WTC11 (cell line): Measurements from ENCODE around the gene GAPT. TPM values are rescaled to one million over a fixed set of nuclear protein-coding genes. Genes with fewer than 3 reads are reported as not detected.

Source experiments
- ATAC-seq: fragments of 200-7000 bp; cut with Tn5 transposase; 2 replicates; pipeline ENCODE4 v1.10.0; 2021; ENCODE audit warnings: mild to moderate bottlenecking, moderate library complexity
- CTCF ChIA-PET: fragments of 300-600 bp; sonication (Branson Sonifier 250); formaldehyde crosslinking; loops from one replicate; lab custom pipeline; 2021; ENCODE audit warnings: antibody characterized with exemption; lab: Charles Lee
- POLR2A ChIA-PET: fragments of 350-600 bp; sonication (Branson Sonifier 250); formaldehyde crosslinking; loops from one replicate; lab custom pipeline; 2021; ENCODE audit warnings: antibody characterized with exemption; lab: Charles Lee
- DNase-seq: peaks from one replicate; pipeline ENCODE4 v3.0.0; 2021; ENCODE audit warnings: low spot score
- H3K27ac Mint-ChIP-seq: 2 replicates; pipeline ENCODE4 v1.8.0; 2021; ENCODE audit warnings: mixed read lengths
- H3K27me3 Mint-ChIP-seq: 2 replicates; pipeline ENCODE4 v1.8.0; 2021; ENCODE audit warnings: low read depth, mild to moderate bottlenecking, moderate library complexity, mixed read lengths
- H3K36me3 Mint-ChIP-seq: 2 replicates; pipeline ENCODE4 v1.8.0; 2021; ENCODE audit warnings: mixed read lengths
- H3K4me1 Mint-ChIP-seq: 2 replicates; pipeline ENCODE4 v1.8.0; 2022; ENCODE audit warnings: mixed read lengths
- H3K4me3 Mint-ChIP-seq: 2 replicates; pipeline ENCODE4 v1.8.0; 2021; ENCODE audit warnings: mild to moderate bottlenecking, moderate library complexity, mixed read lengths
- H3K9me3 Mint-ChIP-seq: 2 replicates; pipeline ENCODE4 v1.8.0; 2021; ENCODE audit warnings: mixed read lengths
- ATF1 ChIP-seq: sonication (generic); formaldehyde crosslinking; IDR thresholded peaks from 2 replicates; pipeline ENCODE4 v1.8.1; 2023; ENCODE audit warnings: mild to moderate bottlenecking, moderate library complexity, missing genetic modification reagents
- EMX1 ChIP-seq: fragments of 250-450 bp; sonication (Bioruptor Pico); IDR thresholded peaks from 2 replicates; pipeline ENCODE4 v1.8.0; 2021; ENCODE audit warnings: mild to moderate bottlenecking
- ETV6 ChIP-seq: sonication (generic); formaldehyde crosslinking; IDR thresholded peaks from 2 replicates; pipeline ENCODE4 v1.8.1; 2022; ENCODE audit warnings: mild to moderate bottlenecking, missing genetic modification reagents
- FOXJ3 ChIP-seq: sonication (generic); formaldehyde crosslinking; IDR thresholded peaks from 2 replicates; pipeline ENCODE4 v1.9.0; 2021; ENCODE audit warnings: missing genetic modification reagents, mild to moderate bottlenecking, borderline replicate concordance
- GABPB1 ChIP-seq: sonication (generic); formaldehyde crosslinking; IDR thresholded peaks from 2 replicates; pipeline ENCODE4 v1.8.1; 2023; ENCODE audit warnings: mild to moderate bottlenecking, missing genetic modification reagents
- JAZF1 ChIP-seq: fragments of 250-450 bp; sonication (Bioruptor Pico); IDR thresholded peaks from 2 replicates; pipeline ENCODE4 v1.9.0; 2021; ENCODE audit warnings: moderate library complexity, mild to moderate bottlenecking, inconsistent platforms
- KAT7 ChIP-seq: sonication (generic); formaldehyde crosslinking; IDR thresholded peaks from 2 replicates; pipeline ENCODE4 v1.8.1; 2023; ENCODE audit warnings: missing genetic modification reagents, mild to moderate bottlenecking, borderline replicate concordance
- OVOL2 ChIP-seq: fragments of 250-450 bp; sonication (Bioruptor Pico); IDR thresholded peaks from 2 replicates; pipeline ENCODE4 v1.9.0; 2021; ENCODE audit warnings: mild to moderate bottlenecking, borderline replicate concordance
- RORB ChIP-seq: fragments of 250-450 bp; sonication (Bioruptor Pico); IDR thresholded peaks from 2 replicates; pipeline ENCODE4 v1.9.0; 2021; ENCODE audit warnings: mild to moderate bottlenecking
- TP53 ChIP-seq: sonication (generic); formaldehyde crosslinking; IDR thresholded peaks from 2 replicates; pipeline ENCODE4 v1.8.1; 2023; ENCODE audit warnings: mild to moderate bottlenecking, missing genetic modification reagents
- ZBTB21 ChIP-seq: sonication (generic); formaldehyde crosslinking; IDR thresholded peaks from 2 replicates; pipeline ENCODE4 v1.8.1; 2023; ENCODE audit warnings: mild to moderate bottlenecking, missing genetic modification reagents, borderline replicate concordance
- ZNF232 ChIP-seq: sonication (generic); formaldehyde crosslinking; IDR thresholded peaks from 2 replicates; pipeline ENCODE4 v1.8.0; 2022; ENCODE audit warnings: mild to moderate bottlenecking, missing genetic modification reagents
- ZNF396 ChIP-seq: fragments of 250-450 bp; sonication (Bioruptor Pico); IDR thresholded peaks from 2 replicates; pipeline ENCODE4 v1.8.0; 2021; ENCODE audit warnings: mild to moderate bottlenecking, moderate library complexity, borderline replicate concordance
- ZNF671 ChIP-seq: fragments of 250-450 bp; sonication (Bioruptor Pico); IDR thresholded peaks from 2 replicates; pipeline ENCODE4 v1.8.0; 2021; ENCODE audit warnings: mild to moderate bottlenecking
- total RNA-seq: library from RNA; stranded (reverse); gene quantifications from 3 replicates; pipeline ENCODE4 v1.2.3, GENCODE V29; 2021
- TF ChIP-seq, protein P1 (sequence below): sonication (generic); formaldehyde crosslinking; IDR thresholded peaks from 2 replicates; pipeline ENCODE4 v1.8.0; 2023; ENCODE audit warnings: missing genetic modification reagents, mild to moderate bottlenecking, borderline replicate concordance
- TF ChIP-seq, protein P2 (sequence below): fragments of 250-450 bp; sonication (Bioruptor Pico); IDR thresholded peaks from 2 replicates; pipeline ENCODE4 v1.9.0; 2021; ENCODE audit warnings: mild to moderate bottlenecking
- TF ChIP-seq, protein P3 (sequence below): sonication (generic); formaldehyde crosslinking; IDR thresholded peaks from 2 replicates; pipeline ENCODE4 v1.8.1; 2022; ENCODE audit warnings: mild to moderate bottlenecking, moderate library complexity, missing genetic modification reagents
- TF ChIP-seq, protein P4 (sequence below): sonication (generic); formaldehyde crosslinking; IDR thresholded peaks from 2 replicates; pipeline ENCODE4 v1.8.1; 2022; ENCODE audit warnings: missing genetic modification reagents, borderline replicate concordance
- TF ChIP-seq, protein P5 (sequence below): fragments of 250-450 bp; sonication (Bioruptor Pico); IDR thresholded peaks from 2 replicates; pipeline ENCODE4 v1.9.0; 2021; ENCODE audit warnings: moderate library complexity, mild to moderate bottlenecking, inconsistent platforms, borderline replicate concordance
- TF ChIP-seq, protein P6 (sequence below): sonication (generic); formaldehyde crosslinking; IDR thresholded peaks from 2 replicates; pipeline ENCODE4 v1.8.0; 2022; ENCODE audit warnings: mild to moderate bottlenecking, missing genetic modification reagents

Gene GAPT
- total RNA-seq, 1 experiment from 2014 or later: not detected

DNA sequence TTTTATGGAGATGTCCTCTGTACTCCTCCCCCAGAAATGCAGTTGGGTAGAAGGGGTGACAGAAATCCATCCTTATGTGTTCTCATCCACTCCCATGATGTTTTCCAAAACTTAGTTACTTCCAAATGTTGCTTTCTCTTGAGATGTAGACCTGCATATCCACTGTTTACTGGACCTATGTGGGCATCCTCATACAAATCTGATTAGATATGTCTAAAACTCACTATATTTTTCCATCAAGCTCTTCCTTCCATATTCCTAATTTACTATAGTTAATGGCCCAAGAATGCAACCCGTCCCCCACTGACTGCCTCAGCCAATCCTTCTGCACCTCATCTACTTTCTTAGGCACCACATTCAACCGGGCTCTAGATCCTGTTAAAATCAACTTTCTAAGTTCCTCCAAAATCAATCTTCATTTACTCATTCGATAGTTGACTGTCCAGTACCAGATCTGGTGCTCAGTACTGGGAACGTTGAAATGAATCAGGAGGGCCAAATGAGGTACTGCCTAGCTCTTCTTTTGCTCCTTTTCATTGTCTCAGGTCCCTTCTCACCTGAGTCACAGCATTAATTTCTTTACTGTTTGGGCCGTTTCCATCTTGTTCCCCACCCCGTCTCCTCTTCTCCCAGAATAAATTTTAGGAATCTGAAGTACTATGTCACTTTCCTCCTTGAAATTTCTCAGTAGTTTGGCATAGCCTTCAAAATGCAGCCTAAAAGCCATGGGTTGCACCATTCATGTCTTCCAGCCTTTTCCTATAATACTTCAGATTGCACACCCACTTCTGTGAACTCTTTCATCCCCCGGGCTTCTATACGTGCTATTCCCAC lies 39.3 kb upstream of the GAPT start:
- ATAC-seq: no peak
- no peak for DNase-seq
- Mint-ChIP-seq H3K9me3 (peaks cover under 1% of the 10 kb centered on the region; the same call in 1 of the 2 replicates), H3K27ac (no peak overlapping the region), H3K4me1 (no peaks in the 10 kb centered on the region), H3K27me3 (no peaks in the 10 kb centered on the region), H3K36me3 (peaks cover 40% of the 10 kb centered on the region), H3K4me3 (no peak overlapping the region)
- TF ChIP-seq ZNF232 (CRISPR knock-in tag) (no peak), EMX1 (CRISPR knock-in tag) (no peak), OVOL2 (no peak), RORB (CRISPR knock-in tag) (no peak), FOXJ3 (no peak), ATF1 (CRISPR knock-in tag) (no peak)
- TF ChIP-seq, protein P1, sequence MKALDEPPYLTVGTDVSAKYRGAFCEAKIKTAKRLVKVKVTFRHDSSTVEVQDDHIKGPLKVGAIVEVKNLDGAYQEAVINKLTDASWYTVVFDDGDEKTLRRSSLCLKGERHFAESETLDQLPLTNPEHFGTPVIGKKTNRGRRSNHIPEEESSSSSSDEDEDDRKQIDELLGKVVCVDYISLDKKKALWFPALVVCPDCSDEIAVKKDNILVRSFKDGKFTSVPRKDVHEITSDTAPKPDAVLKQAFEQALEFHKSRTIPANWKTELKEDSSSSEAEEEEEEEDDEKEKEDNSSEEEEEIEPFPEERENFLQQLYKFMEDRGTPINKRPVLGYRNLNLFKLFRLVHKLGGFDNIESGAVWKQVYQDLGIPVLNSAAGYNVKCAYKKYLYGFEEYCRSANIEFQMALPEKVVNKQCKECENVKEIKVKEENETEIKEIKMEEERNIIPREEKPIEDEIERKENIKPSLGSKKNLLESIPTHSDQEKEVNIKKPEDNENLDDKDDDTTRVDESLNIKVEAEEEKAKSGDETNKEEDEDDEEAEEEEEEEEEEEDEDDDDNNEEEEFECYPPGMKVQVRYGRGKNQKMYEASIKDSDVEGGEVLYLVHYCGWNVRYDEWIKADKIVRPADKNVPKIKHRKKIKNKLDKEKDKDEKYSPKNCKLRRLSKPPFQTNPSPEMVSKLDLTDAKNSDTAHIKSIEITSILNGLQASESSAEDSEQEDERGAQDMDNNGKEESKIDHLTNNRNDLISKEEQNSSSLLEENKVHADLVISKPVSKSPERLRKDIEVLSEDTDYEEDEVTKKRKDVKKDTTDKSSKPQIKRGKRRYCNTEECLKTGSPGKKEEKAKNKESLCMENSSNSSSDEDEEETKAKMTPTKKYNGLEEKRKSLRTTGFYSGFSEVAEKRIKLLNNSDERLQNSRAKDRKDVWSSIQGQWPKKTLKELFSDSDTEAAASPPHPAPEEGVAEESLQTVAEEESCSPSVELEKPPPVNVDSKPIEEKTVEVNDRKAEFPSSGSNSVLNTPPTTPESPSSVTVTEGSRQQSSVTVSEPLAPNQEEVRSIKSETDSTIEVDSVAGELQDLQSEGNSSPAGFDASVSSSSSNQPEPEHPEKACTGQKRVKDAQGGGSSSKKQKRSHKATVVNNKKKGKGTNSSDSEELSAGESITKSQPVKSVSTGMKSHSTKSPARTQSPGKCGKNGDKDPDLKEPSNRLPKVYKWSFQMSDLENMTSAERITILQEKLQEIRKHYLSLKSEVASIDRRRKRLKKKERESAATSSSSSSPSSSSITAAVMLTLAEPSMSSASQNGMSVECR (CRISPR knock-in tag): no peak
- POLR2A ChIA-PET: no interaction called here
- CTCF ChIA-PET: no interaction called here

DNA sequence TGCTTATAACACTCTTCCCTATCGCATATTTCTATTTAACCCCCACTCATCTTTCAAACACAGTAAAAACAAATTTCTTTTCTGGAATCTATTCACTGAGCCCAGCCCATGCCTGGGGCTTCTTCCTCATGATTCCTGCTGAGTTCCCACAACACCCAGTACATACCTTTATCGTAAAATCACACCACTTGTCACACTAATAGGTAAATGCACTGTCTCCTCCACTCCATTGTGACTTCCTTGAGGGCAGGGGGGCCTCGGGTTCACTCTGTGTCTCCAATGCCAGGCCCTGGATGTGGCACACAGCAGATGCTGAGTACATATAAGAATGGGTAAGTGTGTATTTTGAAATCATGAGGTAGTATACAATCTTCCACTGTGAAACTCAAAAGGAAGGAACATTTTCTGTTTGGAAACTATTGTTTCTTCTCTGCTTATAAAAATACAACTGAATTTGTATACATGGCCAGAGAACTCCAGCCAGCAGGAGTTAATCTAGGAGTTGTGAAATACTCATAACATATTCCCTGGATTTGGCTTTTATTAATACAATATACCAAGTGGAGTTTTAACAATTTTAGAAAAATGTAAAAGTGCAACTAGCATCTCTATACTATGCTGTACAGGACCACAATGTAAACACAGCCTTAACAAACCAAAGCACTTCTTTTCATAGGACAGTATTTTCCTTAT lies 38.5 kb upstream of the GAPT start:
- H3K4me1 Mint-ChIP-seq: peaks cover 3% of the 10 kb centered on the region; the same call in 1 of the 2 replicates

DNA sequence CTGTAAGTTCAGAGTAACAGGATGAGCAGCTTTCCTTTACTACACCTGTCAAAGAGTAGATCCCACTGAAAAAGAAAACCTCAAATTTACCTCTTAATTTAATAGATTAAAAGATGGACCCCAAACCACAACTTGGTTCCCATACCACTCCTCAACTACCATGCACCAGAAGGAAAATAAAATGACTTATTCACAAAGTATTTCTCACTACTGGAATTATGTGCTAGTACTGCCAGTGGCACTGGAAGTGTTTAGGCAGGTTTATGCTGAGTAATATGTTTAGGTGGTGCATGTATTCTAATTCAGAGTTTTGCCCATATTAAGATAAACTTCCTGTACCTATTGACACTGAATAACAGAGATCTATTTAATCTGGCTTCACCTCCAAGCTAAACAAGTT lies 37.9 kb upstream of the GAPT start:
- ChIA-PET POLR2A (no interaction called here), CTCF (no interaction called here)
- ATAC-seq (no peak), DNase-seq (no peak)
- H3K27ac Mint-ChIP-seq: no peak overlapping the region
- H3K9me3 Mint-ChIP-seq: no peaks in the 10 kb centered on the region
- H3K4me3 Mint-ChIP-seq: no peak overlapping the region
- peaks cover 52% of the 10 kb centered on the region for H3K36me3 Mint-ChIP-seq
- peaks cover 2% of the 10 kb centered on the region; the same call in 1 of the 2 replicates for H3K27me3 Mint-ChIP-seq
- H3K4me1 Mint-ChIP-seq: peaks cover 7% of the 10 kb centered on the region
- TF ChIP-seq, protein P2, sequence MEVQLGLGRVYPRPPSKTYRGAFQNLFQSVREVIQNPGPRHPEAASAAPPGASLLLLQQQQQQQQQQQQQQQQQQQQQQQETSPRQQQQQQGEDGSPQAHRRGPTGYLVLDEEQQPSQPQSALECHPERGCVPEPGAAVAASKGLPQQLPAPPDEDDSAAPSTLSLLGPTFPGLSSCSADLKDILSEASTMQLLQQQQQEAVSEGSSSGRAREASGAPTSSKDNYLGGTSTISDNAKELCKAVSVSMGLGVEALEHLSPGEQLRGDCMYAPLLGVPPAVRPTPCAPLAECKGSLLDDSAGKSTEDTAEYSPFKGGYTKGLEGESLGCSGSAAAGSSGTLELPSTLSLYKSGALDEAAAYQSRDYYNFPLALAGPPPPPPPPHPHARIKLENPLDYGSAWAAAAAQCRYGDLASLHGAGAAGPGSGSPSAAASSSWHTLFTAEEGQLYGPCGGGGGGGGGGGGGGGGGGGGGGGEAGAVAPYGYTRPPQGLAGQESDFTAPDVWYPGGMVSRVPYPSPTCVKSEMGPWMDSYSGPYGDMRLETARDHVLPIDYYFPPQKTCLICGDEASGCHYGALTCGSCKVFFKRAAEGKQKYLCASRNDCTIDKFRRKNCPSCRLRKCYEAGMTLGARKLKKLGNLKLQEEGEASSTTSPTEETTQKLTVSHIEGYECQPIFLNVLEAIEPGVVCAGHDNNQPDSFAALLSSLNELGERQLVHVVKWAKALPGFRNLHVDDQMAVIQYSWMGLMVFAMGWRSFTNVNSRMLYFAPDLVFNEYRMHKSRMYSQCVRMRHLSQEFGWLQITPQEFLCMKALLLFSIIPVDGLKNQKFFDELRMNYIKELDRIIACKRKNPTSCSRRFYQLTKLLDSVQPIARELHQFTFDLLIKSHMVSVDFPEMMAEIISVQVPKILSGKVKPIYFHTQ (CRISPR knock-in tag): no peak
- TF ChIP-seq, protein P3, sequence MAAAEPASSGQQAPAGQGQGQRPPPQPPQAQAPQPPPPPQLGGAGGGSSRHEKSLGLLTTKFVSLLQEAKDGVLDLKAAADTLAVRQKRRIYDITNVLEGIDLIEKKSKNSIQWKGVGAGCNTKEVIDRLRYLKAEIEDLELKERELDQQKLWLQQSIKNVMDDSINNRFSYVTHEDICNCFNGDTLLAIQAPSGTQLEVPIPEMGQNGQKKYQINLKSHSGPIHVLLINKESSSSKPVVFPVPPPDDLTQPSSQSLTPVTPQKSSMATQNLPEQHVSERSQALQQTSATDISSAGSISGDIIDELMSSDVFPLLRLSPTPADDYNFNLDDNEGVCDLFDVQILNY (CRISPR knock-in tag): no peak
- TF ChIP-seq TP53 (CRISPR knock-in tag) (no peak), ZNF396 (CRISPR knock-in tag) (no peak), JAZF1 (no peak), ZNF671 (no peak), GABPB1 (CRISPR knock-in tag) (no peak), KAT7 (CRISPR knock-in tag) (no peak), ZBTB21 (CRISPR knock-in tag) (no peak), ETV6 (CRISPR knock-in tag) (no peak)
- TF ChIP-seq, protein P4, sequence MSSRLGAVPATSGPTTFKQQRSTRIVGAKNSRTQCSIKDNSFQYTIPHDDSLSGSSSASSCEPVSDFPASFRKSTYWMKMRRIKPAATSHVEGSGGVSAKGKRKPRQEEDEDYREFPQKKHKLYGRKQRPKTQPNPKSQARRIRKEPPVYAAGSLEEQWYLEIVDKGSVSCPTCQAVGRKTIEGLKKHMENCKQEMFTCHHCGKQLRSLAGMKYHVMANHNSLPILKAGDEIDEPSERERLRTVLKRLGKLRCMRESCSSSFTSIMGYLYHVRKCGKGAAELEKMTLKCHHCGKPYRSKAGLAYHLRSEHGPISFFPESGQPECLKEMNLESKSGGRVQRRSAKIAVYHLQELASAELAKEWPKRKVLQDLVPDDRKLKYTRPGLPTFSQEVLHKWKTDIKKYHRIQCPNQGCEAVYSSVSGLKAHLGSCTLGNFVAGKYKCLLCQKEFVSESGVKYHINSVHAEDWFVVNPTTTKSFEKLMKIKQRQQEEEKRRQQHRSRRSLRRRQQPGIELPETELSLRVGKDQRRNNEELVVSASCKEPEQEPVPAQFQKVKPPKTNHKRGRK (CRISPR knock-in tag): no peak
- TF ChIP-seq, protein P5, sequence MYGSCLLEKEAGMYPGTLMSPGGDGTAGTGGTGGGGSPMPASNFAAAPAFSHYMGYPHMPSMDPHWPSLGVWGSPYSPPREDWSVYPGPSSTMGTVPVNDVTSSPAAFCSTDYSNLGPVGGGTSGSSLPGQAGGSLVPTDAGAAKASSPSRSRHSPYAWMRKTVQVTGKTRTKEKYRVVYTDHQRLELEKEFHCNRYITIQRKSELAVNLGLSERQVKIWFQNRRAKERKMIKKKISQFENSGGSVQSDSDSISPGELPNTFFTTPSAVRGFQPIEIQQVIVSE (CRISPR knock-in tag): no peak

More for the DNA sequence above, 38.5 kb upstream of the GAPT start:
- TF ChIP-seq, protein P6, sequence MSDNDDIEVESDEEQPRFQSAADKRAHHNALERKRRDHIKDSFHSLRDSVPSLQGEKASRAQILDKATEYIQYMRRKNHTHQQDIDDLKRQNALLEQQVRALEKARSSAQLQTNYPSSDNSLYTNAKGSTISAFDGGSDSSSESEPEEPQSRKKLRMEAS (CRISPR knock-in tag): no peak
- Mint-ChIP-seq H3K27me3 (no peaks in the 10 kb centered on the region), H3K27ac (no peak overlapping the region), H3K9me3 (no peaks in the 10 kb centered on the region), H3K36me3 (peaks cover 46% of the 10 kb centered on the region), H3K4me3 (no peak overlapping the region)
- CTCF ChIA-PET: no interaction called here
- DNase-seq: no peak
- no peak for ATAC-seq
- POLR2A ChIA-PET: no interaction called here
